Left ventricle myocardium inferior (tissue), 1 donor: ENCODE data around the gene SCYL1. TPM values are rescaled to one million over a fixed set of nuclear protein-coding genes. Genes with fewer than 3 reads are reported as not detected.

ENCODE experiments used
- DNase-seq: peaks from one replicate; pipeline ENCODE4 v3.0.0-alpha.2; 2020
- H3K27ac ChIP-seq: fragments of 200-600 bp; replicated peaks from 2 replicates; pipeline ENCODE4 v1.8.0; 2021
- H3K27me3 ChIP-seq: fragments of 200-600 bp; 2 replicates; pipeline ENCODE4 v1.8.0; 2021; ENCODE audit warnings: low read depth
- H3K36me3 ChIP-seq: fragments of 200-600 bp; 2 replicates; pipeline ENCODE4 v1.8.0; 2021
- H3K4me1 ChIP-seq: fragments of 200-600 bp; 2 replicates; pipeline ENCODE4 v1.8.0; 2021
- H3K4me3 ChIP-seq: fragments of 200-600 bp; 2 replicates; pipeline ENCODE4 v1.8.0; 2021; ENCODE audit warnings: mild to moderate bottlenecking, moderate library complexity
- H3K9me3 ChIP-seq: fragments of 200-600 bp; replicated peaks from 2 replicates; pipeline ENCODE4 v1.8.0; 2021
- CTCF ChIP-seq: fragments of 200-600 bp; IDR thresholded peaks from 2 replicates; pipeline ENCODE4 v1.8.0; 2021; ENCODE audit warnings: antibody characterized with exemption, mild to moderate bottlenecking, borderline replicate concordance
- intact Hi-C: fragments of 100-400 bp; cut with micrococcal nuclease; formaldehyde crosslinking; loops from one replicate; pipeline ENCODE4 v1.11.0; 2022
- total RNA-seq: library from RNA; stranded (reverse); fragmentation: NEBNext Ultra II Directional; extraction: Animal tissue kit (Norgen Biotek cat#: 25700); gene quantifications from one replicate; pipeline ENCODE4 v1.2.1, GENCODE V29; 2021
- donor health status: DM: no; HTN: yes; CAD: no; lungs with severe emphysema.

SCYL1 gene
- total RNA-seq, 1 donor from 2014 or later, result 60.2 TPM

GRCh38 chr11:65530157-65530496 is 5.2 kb downstream of the SCYL1 start:
- no peak overlapping the region for H3K27ac ChIP-seq
- H3K27me3 ChIP-seq, result no peaks in the 10 kb centered on the region
- H3K4me1 ChIP-seq, result peaks cover 20% of the 10 kb centered on the region
- no peak for TF ChIP-seq CTCF
- H3K36me3 ChIP-seq, result peaks cover 80% of the 10 kb centered on the region
- intact Hi-C loops, result loop anchor here (10.0 kb wide), 1 partner anchor 65 kb away; the partner anchor contains the start of gene KCNK7
- H3K4me3 ChIP-seq, result no peak overlapping the region
- no peak for DNase-seq
- no peaks in the 10 kb centered on the region for H3K9me3 ChIP-seq

- H3K36me3 ChIP-seq, result peaks cover 84% of the 10 kb centered on the region
- H3K27ac ChIP-seq, result no peak overlapping the region
- no peaks in the 10 kb centered on the region for H3K9me3 ChIP-seq
- H3K4me3 ChIP-seq, result no peak overlapping the region
- no peaks in the 10 kb centered on the region for H3K4me1 ChIP-seq
- DNase-seq, result no peak
- intact Hi-C loops, result loop anchor here (10.0 kb wide), 1 partner anchor 62 kb away; the partner anchor contains the start of gene KCNK7
- TF ChIP-seq CTCF, result no peak
- H3K27me3 ChIP-seq, result no peaks in the 10 kb centered on the region
These were observed 7.6 kb downstream of the SCYL1 start for GRCh38 chr11:65532388-65533064.

GRCh38 chr11:65535102-65535501 is 10.2 kb downstream of the SCYL1 start:
- no peaks in the 10 kb centered on the region for H3K27me3 ChIP-seq
- no peak overlapping the region for H3K27ac ChIP-seq
- H3K4me1 ChIP-seq, result peaks cover 9% of the 10 kb centered on the region
- no peak overlapping the region for H3K4me3 ChIP-seq
- no peak for TF ChIP-seq CTCF
- H3K36me3 ChIP-seq, result peaks cover 78% of the 10 kb centered on the region
- intact Hi-C loops, result loop anchor here (10.0 kb wide), 1 partner anchor 60 kb away; the partner anchor contains the start of gene KCNK7
- DNase-seq, result no peak
- no peaks in the 10 kb centered on the region for H3K9me3 ChIP-seq

- peaks cover 63% of the 10 kb centered on the region for H3K36me3 ChIP-seq
These were observed 11.8 kb downstream of the SCYL1 start for GRCh38 chr11:65536412-65537295.

More at GRCh38 chr11:65536412-65537295, 11.8 kb downstream of the SCYL1 start:
- intact Hi-C loops, result loop anchor here (10.0 kb wide), 1 partner anchor 58 kb away; the partner anchor contains the start of gene KCNK7
- Histone ChIP-seq H3K4me3 (no peak overlapping the region), H3K4me1 (peaks cover 24% of the 10 kb centered on the region), H3K27ac (no peak overlapping the region), H3K9me3 (no peaks in the 10 kb centered on the region), H3K27me3 (no peaks in the 10 kb centered on the region)
- DNase-seq, result no peak
- TF ChIP-seq CTCF, result no peak
